ENCODE measurements around the gene LIMA1. TPM values are rescaled to one million over a fixed set of nuclear protein-coding genes. Genes with fewer than 3 reads are reported as not detected.

Gene LIMA1
- total and polyA plus RNA-seq, 9 of the 15 experiments (the other 6 are each of a cell fraction or from before 2014, with no cell fraction given): 20.2 to 37.8 (median 27.3) TPM

- TF ChIP-seq ZNF318 (IDR thresholded peaks at IDR 0.05; ENCODE audit: borderline replicate concordance in 1 of 2, low read depth in 1 of 2): peak in 1 of 2 experiments; percentile 77; a peak in 1 of 4 replicates
- TF ChIP-seq ZBTB7A (IDR thresholded peaks at IDR 0.05; ENCODE audit: borderline replicate concordance, control insufficient read depth, low read depth, low read length): no peak
- TF ChIP-seq RBM25 (IDR thresholded peaks at IDR 0.05; ENCODE audit: low read depth, low read length, severe bottlenecking): no peak
- TF ChIP-seq TEAD2 (tag; IDR thresholded peaks at IDR 0.05): no peak
- peak; percentile 71 for TF ChIP-seq MXI1 (IDR thresholded peaks at IDR 0.05; ENCODE audit: low read depth, low read length)
- peak; percentile 72 for TF ChIP-seq NCOR1 (IDR thresholded peaks at IDR 0.05)
- no peak for TF ChIP-seq ZKSCAN8 (CRISPR knock-in tag; IDR thresholded peaks at IDR 0.05)
- TF ChIP-seq NR2C1 (IDR thresholded peaks at IDR 0.05): no peak
- 0 out of 2 replicates have a peak, but pooled peaks have one; percentile 20 for TF ChIP-seq NR2C1 (tag; IDR thresholded peaks at IDR 0.05)
- TF ChIP-seq NKRF (IDR thresholded peaks at IDR 0.05; ENCODE audit: borderline replicate concordance): peak; percentile 61; the same call in 1 of the 2 replicates
- TF ChIP-seq ZNF589 (CRISPR knock-in tag; IDR thresholded peaks at IDR 0.05; ENCODE audit: low read depth): peak; percentile 84
- TF ChIP-seq FOS (IDR thresholded peaks at IDR 0.05; ENCODE audit: extremely low read depth, insufficient read length): peak; percentile 70
- TF ChIP-seq BCLAF1 (IDR thresholded peaks at IDR 0.05; ENCODE audit: borderline replicate concordance in 1 of 2, control insufficient read depth in 1 of 2, low read depth in 2 of 2, low read length in 1 of 2): peak in 1 of 2 experiments; percentile 41; a peak in 1 of 4 replicates
Observed at GRCh38 chr12:50246873-50247612, 36.3 kb downstream of the LIMA1 start (continued).
